Activated CD8-positive, alpha-beta T cell treated with anti-CD3 and anti-CD28 coated beads for 36 hours (primary cell): ENCODE results near the gene IFT20. TPM values are rescaled to one million over a fixed set of nuclear protein-coding genes. Genes with fewer than 3 reads are reported as not detected.

ENCODE experiments used
- ATAC-seq: fragments of 200-7000 bp; cut with Tn5 transposase; one replicate; pipeline ENCODE4 v1.10.0; 2021; ENCODE audit warnings: mild to moderate bottlenecking, moderate library complexity
- CTCF ChIA-PET: fragments of 350-600 bp; sonication (Branson Sonifier 250); formaldehyde crosslinking; loops from one replicate; lab custom pipeline; 2021; ENCODE audit warnings: antibody characterized with exemption; lab: Charles Lee
- POLR2A ChIA-PET: fragments of 350-600 bp; sonication (Branson Sonifier 250); formaldehyde crosslinking; loops from one replicate; lab custom pipeline; 2021; ENCODE audit warnings: antibody characterized with exemption; lab: Charles Lee
- DNase-seq: peaks from one replicate; pipeline ENCODE4 v3.0.0-alpha.2; 2020
- H3K27ac Mint-ChIP-seq: one replicate; pipeline ENCODE4 v1.8.0; 2021; ENCODE audit warnings: mild to moderate bottlenecking, mixed read lengths
- H3K27me3 Mint-ChIP-seq: one replicate; pipeline ENCODE4 v1.8.0; 2021; ENCODE audit warnings: mixed read lengths
- H3K36me3 Mint-ChIP-seq: one replicate; pipeline ENCODE4 v1.8.0; 2021; ENCODE audit warnings: low read depth, mixed read lengths
- H3K4me1 Mint-ChIP-seq: one replicate; pipeline ENCODE4 v1.8.0; 2021; ENCODE audit warnings: low read depth, mixed read lengths
- H3K4me3 Mint-ChIP-seq: one replicate; pipeline ENCODE4 v1.8.0; 2021; ENCODE audit warnings: mild to moderate bottlenecking, moderate library complexity, mixed read lengths
- H3K9me3 Mint-ChIP-seq: one replicate; pipeline ENCODE4 v1.8.0; 2021; ENCODE audit warnings: mixed read lengths
- intact Hi-C: fragments of 100-400 bp; cut with micrococcal nuclease; formaldehyde crosslinking; loops from one replicate; pipeline ENCODE4 v1.10.0; 2022
- total RNA-seq, 2 experiments: library from RNA; stranded (reverse); gene quantifications; one replicate each; pipeline ENCODE4 v1.2.3, GENCODE V29; 2021
- TF ChIP-seq, protein P1 (sequence below): fragments of 200-600 bp; IDR thresholded peaks from one replicate; pipeline ENCODE4 v1.8.0; 2022; ENCODE audit warnings: antibody characterized with exemption, mild to moderate bottlenecking

IFT20 gene
- total RNA-seq, 2 experiments from 2014 or later = 16.7 to 18.8 TPM

DNA sequence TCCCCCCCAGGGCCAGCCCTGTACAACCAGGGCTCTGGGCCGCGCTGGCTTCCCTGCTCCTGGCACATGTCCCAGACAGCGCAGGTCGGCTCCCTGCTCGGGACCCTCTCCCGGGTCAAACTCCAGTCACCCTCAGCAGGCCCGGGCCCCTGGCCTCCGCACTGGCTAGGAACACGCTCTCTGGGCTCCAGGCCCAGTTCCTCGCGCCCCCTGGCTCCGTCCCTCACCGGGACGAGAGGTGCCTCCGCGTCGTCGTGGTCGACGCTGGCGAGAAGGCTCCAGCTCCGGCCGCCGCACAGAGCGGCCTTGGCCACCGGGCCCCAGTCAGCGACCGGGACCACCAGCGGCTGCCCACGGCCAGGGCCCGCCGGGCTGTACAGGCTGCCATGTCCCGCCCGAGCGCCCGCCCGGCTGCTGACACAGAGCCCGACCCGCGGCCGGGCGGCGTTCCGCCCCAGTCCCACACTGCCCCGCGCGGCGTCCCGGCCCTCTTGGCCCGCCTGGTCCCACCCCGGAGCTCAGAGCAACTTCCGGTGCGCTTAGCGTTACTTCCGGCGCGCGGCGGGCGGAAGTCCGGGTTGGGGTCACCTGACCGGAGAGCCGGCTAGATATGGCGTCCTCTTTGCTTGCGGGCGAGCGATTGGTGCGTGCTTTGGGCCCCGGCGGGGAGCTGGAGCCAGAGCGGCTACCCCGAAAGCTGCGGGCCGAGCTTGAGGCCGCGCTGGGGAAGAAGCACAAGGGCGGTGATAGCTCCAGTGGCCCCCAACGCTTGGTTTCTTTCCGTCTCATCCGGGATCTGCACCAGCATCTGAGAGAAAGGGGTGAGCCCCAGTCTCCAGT is 22.0 kb upstream of the IFT20 start, which contains the start of gene POLDIP2:
Gene POLDIP2, minus strand, starts transcription at position 467 of the 840 bp plus-strand sequence. Its CDS starts 79 bp downstream, at position 388.
- CTCF ChIA-PET = interaction anchor here (1.0 to 4.4 kb wide), 6 partner anchors 9 to 191 kb away, joined by 3 to 19 read pairs (median 6); partner anchors contain the start of genes IFT20 and TNFAIP1
- Mint-ChIP-seq H3K4me3 (peak within 1 kb of the TSS; percentile 97), H3K27me3 (no peaks in the 10 kb centered on the region), H3K9me3 (no peaks in the 10 kb centered on the region), H3K36me3 (peaks cover 48% of the 10 kb centered on the region), H3K4me1 (peaks cover 34% of the 10 kb centered on the region), H3K27ac (peak within 1 kb of the TSS; percentile 92)
- DNase-seq (peak; percentile 95), ATAC-seq (peak; percentile 99)
- POLR2A ChIA-PET = interaction anchor here (0.6 to 4.5 kb wide), 15 partner anchors 11 to 363 kb away, joined by 3 to 35 read pairs (median 4); partner anchors contain the start of genes IFT20, RPL23A, SARM1 and TNFAIP1
- intact Hi-C loops = no loop called here
- TF ChIP-seq, protein P1, sequence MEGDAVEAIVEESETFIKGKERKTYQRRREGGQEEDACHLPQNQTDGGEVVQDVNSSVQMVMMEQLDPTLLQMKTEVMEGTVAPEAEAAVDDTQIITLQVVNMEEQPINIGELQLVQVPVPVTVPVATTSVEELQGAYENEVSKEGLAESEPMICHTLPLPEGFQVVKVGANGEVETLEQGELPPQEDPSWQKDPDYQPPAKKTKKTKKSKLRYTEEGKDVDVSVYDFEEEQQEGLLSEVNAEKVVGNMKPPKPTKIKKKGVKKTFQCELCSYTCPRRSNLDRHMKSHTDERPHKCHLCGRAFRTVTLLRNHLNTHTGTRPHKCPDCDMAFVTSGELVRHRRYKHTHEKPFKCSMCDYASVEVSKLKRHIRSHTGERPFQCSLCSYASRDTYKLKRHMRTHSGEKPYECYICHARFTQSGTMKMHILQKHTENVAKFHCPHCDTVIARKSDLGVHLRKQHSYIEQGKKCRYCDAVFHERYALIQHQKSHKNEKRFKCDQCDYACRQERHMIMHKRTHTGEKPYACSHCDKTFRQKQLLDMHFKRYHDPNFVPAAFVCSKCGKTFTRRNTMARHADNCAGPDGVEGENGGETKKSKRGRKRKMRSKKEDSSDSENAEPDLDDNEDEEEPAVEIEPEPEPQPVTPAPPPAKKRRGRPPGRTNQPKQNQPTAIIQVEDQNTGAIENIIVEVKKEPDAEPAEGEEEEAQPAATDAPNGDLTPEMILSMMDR = no peak

DNA sequence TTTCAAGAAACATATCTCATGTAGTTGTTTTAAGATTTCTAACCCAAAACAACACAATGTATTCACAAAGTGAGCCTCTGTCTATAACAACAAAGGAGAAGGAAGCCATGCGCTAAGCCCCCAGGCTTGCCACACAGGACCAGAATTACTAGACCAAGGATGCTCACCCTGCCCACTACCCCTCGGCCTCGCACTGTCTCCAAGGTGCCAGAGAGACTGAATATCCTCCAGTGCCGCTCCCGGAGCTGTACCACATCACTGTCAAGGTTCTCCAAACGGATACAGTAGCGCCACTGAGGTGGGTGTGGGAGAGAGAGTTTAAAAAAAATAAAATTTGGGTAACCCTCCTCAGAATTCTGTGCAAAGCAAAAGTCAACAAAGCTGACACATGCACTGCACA is 15.0 kb upstream of the IFT20 start:
- H3K4me1 Mint-ChIP-seq = peaks cover 5% of the 10 kb centered on the region
- ATAC-seq (no peak), DNase-seq (no peak)
- H3K4me3 Mint-ChIP-seq = no peak overlapping the region
- TF ChIP-seq, protein P1 = no peak
- POLR2A ChIA-PET = interaction anchor here (1.2 kb wide), 1 partner anchor 15 kb away, joined by 4 read pairs; the partner anchor contains the start of genes IFT20 and TNFAIP1
- intact Hi-C loops = no loop called here
- H3K27ac Mint-ChIP-seq = no peak overlapping the region
- H3K27me3 Mint-ChIP-seq = no peaks in the 10 kb centered on the region
- peaks cover 59% of the 10 kb centered on the region for H3K36me3 Mint-ChIP-seq
- CTCF ChIA-PET = interaction anchor here (1.3 kb wide), 1 partner anchor 15 kb away, joined by 4 read pairs; the partner anchor contains the start of genes IFT20 and TNFAIP1
- no peaks in the 10 kb centered on the region for H3K9me3 Mint-ChIP-seq

DNA sequence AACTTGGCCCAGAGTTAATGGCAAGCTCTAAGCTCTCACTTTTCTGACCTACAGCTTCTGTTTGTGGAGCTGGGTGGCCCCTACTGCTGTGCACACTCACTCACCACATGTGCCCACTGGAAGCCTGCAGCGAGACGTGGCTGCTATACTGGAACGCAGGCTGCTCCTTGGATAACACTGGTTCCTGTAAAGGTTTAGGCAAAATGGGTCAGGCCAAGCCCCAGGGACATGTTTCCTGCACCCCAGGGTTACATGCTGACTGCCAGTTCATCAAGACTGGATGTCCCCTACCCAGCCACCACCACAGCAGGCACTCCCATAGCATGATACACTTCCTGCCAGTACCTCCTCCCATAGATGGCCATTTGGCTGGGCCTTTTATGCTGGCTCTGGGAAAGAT is 13.7 kb upstream of the IFT20 start:
- intact Hi-C loops = no loop called here
- POLR2A ChIA-PET = interaction anchor here (1.3 kb wide), 1 partner anchor 12 kb away, joined by 3 read pairs; no protein-coding TSS in a partner anchor
- Mint-ChIP-seq H3K27me3 (no peaks in the 10 kb centered on the region), H3K9me3 (no peaks in the 10 kb centered on the region), H3K4me1 (no peaks in the 10 kb centered on the region), H3K4me3 (no peak overlapping the region), H3K27ac (no peak overlapping the region), H3K36me3 (peaks cover 49% of the 10 kb centered on the region)
- CTCF ChIA-PET = interaction anchor here (1.7 kb wide), 1 partner anchor 11 kb away, joined by 7 read pairs; no protein-coding TSS in a partner anchor
- no peak for DNase-seq
- no peak for ATAC-seq
- TF ChIP-seq, protein P1 = no peak

DNA sequence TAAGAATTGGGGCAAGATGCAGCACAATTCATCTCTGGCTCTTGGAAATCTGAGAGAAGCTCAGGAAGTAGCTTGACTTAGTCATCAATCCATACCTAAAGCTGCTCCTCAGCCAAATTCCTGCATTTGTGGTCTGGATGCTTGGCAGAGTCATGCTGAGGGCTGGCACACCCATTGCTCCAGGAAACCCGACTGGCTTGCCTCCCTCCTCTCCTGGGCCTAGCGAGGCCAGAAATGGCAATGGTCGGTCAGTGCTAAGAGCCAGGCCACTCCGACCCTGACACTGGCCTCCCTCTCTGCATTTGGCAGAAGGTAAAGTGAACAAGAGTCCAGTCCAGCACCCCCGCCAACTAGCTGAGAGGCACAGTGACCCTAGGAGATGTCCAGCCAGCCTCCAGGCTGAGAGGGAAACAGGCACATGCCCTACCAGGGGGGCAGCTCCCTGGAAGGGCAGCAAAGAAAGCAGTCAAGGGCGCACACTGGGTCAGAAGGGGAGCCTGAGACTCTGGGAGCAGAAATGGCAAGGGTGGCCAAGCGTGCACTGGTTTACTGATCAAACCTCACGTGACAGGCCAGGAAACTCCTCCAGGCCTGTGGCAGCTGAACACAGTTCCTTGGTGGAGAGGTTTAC is 12.1 kb upstream of the IFT20 start:
- Mint-ChIP-seq H3K9me3 (no peaks in the 10 kb centered on the region), H3K4me1 (no peaks in the 10 kb centered on the region), H3K4me3 (no peak overlapping the region), H3K36me3 (peaks cover 47% of the 10 kb centered on the region), H3K27me3 (no peaks in the 10 kb centered on the region), H3K27ac (no peak overlapping the region)
- POLR2A ChIA-PET = interaction anchor here (0.7 to 4.1 kb wide), 3 partner anchors 8 to 69 kb away, joined by 3 to 33 read pairs (median 3); partner anchors contain the start of gene POLDIP2
- TF ChIP-seq, protein P1 = no peak
- no peak for ATAC-seq
- DNase-seq = no peak
- CTCF ChIA-PET = interaction anchor here (1.0 to 2.0 kb wide), 5 partner anchors 8 to 542 kb away, joined by 3 to 10 read pairs (median 4); partner anchors contain the start of genes IFT20 and TNFAIP1
- intact Hi-C loops = no loop called here
